Loucy (cell line): ENCODE measurements around the gene TBC1D1.

ENCODE experiments used
- H2AFZ ChIP-seq: fragments of 200-600 bp; sonication (generic); 2 replicates; pipeline ENCODE4 v1.6.0; 2016; ENCODE audit warnings: antibody characterized with exemption, mild to moderate bottlenecking, low read length, moderate library complexity
- H3F3A ChIP-seq: fragments of 200-600 bp; 2 replicates; pipeline ENCODE4 v1.6.0; 2016; ENCODE audit warnings: antibody characterized with exemption, low read depth, mild to moderate bottlenecking
- H3K27me3 ChIP-seq: fragments of 200-600 bp; sonication (generic); 2 replicates; pipeline ENCODE4 v1.6.1; 2014; ENCODE audit warnings: low read length, mild to moderate bottlenecking; ENCODE audit not compliant: insufficient read depth, poor library complexity, severe bottlenecking
- H3K36me3 ChIP-seq: fragments of 200-600 bp; sonication (generic); 2 replicates; pipeline ENCODE4 v1.6.1; 2016; ENCODE audit warnings: low read length; ENCODE audit not compliant: insufficient read depth
- H3K4me1 ChIP-seq: fragments of 200-600 bp; sonication (generic); 2 replicates; pipeline ENCODE4 v1.5.1; 2014; ENCODE audit warnings: low read length, mild to moderate bottlenecking; ENCODE audit not compliant: insufficient read depth, poor library complexity, severe bottlenecking
- H3K4me2 ChIP-seq: fragments of 200-600 bp; sonication (generic); 2 replicates; pipeline ENCODE4 v1.6.0; 2014; ENCODE audit warnings: antibody characterized with exemption, low read length, low read depth, mild to moderate bottlenecking; ENCODE audit not compliant: poor library complexity, severe bottlenecking
- H3K4me3 ChIP-seq: fragments of 200-600 bp; sonication (generic); 2 replicates; pipeline ENCODE4 v1.5.1; 2014; ENCODE audit warnings: low read length, mild to moderate bottlenecking, mixed read lengths; ENCODE audit not compliant: poor library complexity, severe bottlenecking
- H3K79me2 ChIP-seq: fragments of 200-600 bp; sonication (generic); 2 replicates; pipeline ENCODE4 v1.6.1; 2014; ENCODE audit warnings: low read length; ENCODE audit not compliant: insufficient read depth
- H3K9ac ChIP-seq: fragments of 200-600 bp; sonication (generic); 2 replicates; pipeline ENCODE4 v1.6.0; 2014; ENCODE audit warnings: mild to moderate bottlenecking, low read depth, low read length, moderate library complexity; ENCODE audit not compliant: poor library complexity, severe bottlenecking
- H3K9me2 ChIP-seq: fragments of 200-600 bp; sonication (generic); replicated peaks from 2 replicates; pipeline ENCODE4 v1.6.1; 2016; ENCODE audit warnings: low read depth, low read length, mixed read lengths
- H3K9me3 ChIP-seq: fragments of 200-600 bp; sonication (generic); 2 replicates; pipeline ENCODE4 v1.6.1; 2014; ENCODE audit warnings: mild to moderate bottlenecking, antibody characterized with exemption, low read length, low read depth; ENCODE audit not compliant: insufficient read depth
- H4K20me1 ChIP-seq: fragments of 200-600 bp; sonication (generic); 2 replicates; pipeline ENCODE4 v1.6.0; 2014; ENCODE audit warnings: antibody characterized with exemption, low read length, mild to moderate bottlenecking; ENCODE audit not compliant: insufficient read depth, poor library complexity, severe bottlenecking
- EZH2phosphoT487 ChIP-seq: fragments of 200-600 bp; IDR thresholded peaks from 2 replicates; pipeline ENCODE4 v1.6.1; 2018; ENCODE audit warnings: antibody characterized with exemption, mild to moderate bottlenecking, moderate library complexity, borderline replicate concordance
- TF ChIP-seq, protein P1 (sequence below): fragments of 200-600 bp; sonication (generic); conservative IDR thresholded peaks from 2 replicates; pipeline ENCODE4 v1.5.1; 2014; ENCODE audit warnings: mild to moderate bottlenecking, antibody characterized with exemption, low read length

The TBC1D1 gene

DNA sequence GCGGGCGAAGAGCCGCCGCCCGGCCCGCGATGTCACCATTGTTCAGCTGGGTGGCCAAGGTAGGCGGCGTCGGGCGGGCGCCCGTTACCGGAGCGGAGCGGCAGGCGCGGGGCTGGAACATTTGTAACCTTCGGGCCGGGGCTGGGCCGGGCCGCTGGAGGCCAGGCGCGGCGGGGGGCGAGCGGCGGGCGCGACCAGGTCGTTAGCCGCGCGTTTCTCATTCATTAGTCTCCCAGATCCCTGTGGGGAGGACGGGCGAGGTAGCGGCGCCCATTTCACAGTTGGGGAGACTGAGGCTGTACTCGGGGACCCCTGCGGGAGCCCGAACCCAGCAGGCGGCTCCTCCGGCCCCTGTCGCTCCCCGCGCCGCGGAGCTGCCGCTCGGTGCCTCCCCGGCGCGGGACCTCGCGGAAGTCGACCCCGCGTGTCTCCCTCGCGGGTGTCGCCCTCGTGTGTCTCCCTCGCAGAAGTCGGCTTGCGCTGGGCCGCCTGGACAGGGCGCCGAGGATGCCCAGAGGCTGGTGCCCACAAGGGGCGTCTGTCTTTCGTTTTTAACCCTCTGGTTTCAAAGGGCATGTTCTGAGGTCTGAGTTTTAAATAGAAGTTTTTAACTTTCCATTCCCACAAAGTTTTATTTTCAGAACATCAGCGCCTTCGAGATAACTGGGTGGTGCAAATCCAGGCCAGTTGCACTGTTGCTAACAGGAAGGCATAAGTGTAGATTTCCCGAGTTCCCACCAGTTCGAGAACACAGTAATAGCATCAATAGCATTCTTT, 86.8 kb downstream of the TBC1D1 start:
- Histone ChIP-seq H3K27me3 (no peaks in the 10 kb centered on the region), H3K4me2 (peak overlapping the region; percentile 89), H3K9me2 (no peaks in the 10 kb centered on the region), H2AFZ (peak overlapping the region; percentile 61), H3K9ac (peak overlapping the region; percentile 78), H3K4me3 (peak overlapping the region; percentile 77), H3K36me3 (no peaks in the 10 kb centered on the region), H3K9me3 (no peaks in the 10 kb centered on the region), H3K4me1 (peaks cover 23% of the 10 kb centered on the region), H3K79me2 (peaks cover 30% of the 10 kb centered on the region), H4K20me1 (peaks cover 7% of the 10 kb centered on the region), H3F3A (peaks cover 7% of the 10 kb centered on the region; the same call in 1 of the 2 replicates)
- TF ChIP-seq, protein P1, sequence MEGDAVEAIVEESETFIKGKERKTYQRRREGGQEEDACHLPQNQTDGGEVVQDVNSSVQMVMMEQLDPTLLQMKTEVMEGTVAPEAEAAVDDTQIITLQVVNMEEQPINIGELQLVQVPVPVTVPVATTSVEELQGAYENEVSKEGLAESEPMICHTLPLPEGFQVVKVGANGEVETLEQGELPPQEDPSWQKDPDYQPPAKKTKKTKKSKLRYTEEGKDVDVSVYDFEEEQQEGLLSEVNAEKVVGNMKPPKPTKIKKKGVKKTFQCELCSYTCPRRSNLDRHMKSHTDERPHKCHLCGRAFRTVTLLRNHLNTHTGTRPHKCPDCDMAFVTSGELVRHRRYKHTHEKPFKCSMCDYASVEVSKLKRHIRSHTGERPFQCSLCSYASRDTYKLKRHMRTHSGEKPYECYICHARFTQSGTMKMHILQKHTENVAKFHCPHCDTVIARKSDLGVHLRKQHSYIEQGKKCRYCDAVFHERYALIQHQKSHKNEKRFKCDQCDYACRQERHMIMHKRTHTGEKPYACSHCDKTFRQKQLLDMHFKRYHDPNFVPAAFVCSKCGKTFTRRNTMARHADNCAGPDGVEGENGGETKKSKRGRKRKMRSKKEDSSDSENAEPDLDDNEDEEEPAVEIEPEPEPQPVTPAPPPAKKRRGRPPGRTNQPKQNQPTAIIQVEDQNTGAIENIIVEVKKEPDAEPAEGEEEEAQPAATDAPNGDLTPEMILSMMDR: peak; percentile 73
- no peak for TF ChIP-seq EZH2phosphoT487

DNA sequence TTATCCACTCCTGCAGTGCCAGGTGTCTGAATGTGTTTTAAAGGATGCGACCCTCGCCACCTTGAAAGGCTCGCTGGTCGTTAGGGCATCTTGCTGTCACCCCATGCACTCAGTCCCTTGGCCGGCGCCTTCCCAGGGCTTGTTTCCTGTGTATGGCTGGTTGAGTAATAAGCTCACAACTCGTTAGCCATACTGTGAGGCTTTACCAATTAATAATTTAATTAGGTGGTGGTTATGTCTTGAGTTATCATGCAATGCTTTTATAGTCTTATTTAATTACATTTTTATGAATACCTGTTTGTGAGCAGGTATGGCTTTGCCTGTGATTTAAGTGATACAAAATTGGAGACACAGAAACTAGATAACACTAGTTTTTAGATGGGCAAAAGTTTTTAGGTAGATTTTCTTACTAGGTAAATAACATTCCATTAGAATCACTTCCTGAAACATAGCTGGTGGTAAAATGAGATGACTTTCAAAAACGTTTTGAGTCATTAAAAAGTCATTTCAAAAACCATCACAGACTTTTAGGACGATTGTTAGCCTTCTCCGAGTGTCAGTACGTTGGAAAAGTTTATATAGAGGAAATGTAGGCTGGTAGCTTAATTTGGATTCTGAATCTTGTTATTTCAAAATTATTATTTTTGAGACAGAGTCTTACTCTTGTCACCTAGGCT, 87.5 kb downstream of the TBC1D1 start:
- TF ChIP-seq EZH2phosphoT487: no peak
- TF ChIP-seq, protein P1: no peak
- Histone ChIP-seq H2AFZ (peak overlapping the region; percentile 61), H3K27me3 (no peaks in the 10 kb centered on the region), H3K9me2 (no peaks in the 10 kb centered on the region), H3K4me2 (peak overlapping the region; percentile 89), H3F3A (peaks cover 7% of the 10 kb centered on the region; the same call in 1 of the 2 replicates), H3K9ac (peak overlapping the region; percentile 78), H3K36me3 (no peaks in the 10 kb centered on the region), H3K4me3 (peak overlapping the region; percentile 77), H3K9me3 (no peaks in the 10 kb centered on the region), H3K79me2 (peaks cover 30% of the 10 kb centered on the region), H3K4me1 (peaks cover 23% of the 10 kb centered on the region), H4K20me1 (peaks cover 7% of the 10 kb centered on the region)

DNA sequence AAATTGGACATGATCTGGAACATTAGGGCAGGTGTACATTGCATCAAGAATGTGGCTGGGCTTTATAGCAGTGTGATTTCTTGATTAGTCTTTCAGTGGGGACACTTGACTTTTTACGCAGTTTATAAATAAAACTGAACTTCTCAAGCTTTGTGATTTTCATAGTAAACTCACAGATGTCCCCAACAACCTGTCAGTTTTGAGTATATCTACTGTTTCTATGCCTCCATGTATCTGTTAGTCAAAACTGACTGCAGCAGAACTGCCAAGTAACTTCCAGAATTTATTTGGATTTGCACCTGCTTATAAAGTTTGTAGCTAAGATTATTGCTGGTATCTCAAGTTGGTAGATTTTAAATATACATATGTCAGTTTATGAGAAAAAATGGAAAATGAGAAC, 89.4 kb downstream of the TBC1D1 start:
- no peaks in the 10 kb centered on the region for H3K9me2 ChIP-seq
- peaks cover 30% of the 10 kb centered on the region for H3K79me2 ChIP-seq

More for the DNA sequence above, 89.4 kb downstream of the TBC1D1 start:
- peaks cover 23% of the 10 kb centered on the region for H3K4me1 ChIP-seq
- no peaks in the 10 kb centered on the region for H3K9me3 ChIP-seq
- H2AFZ ChIP-seq: no peak overlapping the region
- peaks cover 7% of the 10 kb centered on the region for H4K20me1 ChIP-seq
- TF ChIP-seq, protein P1: no peak
- TF ChIP-seq EZH2phosphoT487: no peak
- no peak overlapping the region for H3K4me3 ChIP-seq
- H3K27me3 ChIP-seq: no peaks in the 10 kb centered on the region
- no peaks in the 10 kb centered on the region for H3K36me3 ChIP-seq
- peaks cover 7% of the 10 kb centered on the region; the same call in 1 of the 2 replicates for H3F3A ChIP-seq
- H3K9ac ChIP-seq: no peak overlapping the region
- no peak overlapping the region for H3K4me2 ChIP-seq
